PC-9 (cell line): ENCODE measurements around the gene RGR.

Source experiments
- CTCF ChIP-seq: fragments of 200-600 bp; sonication (generic); conservative IDR thresholded peaks from 2 replicates; pipeline ENCODE4 v1.6.1; 2017; ENCODE audit warnings: mixed run types, antibody characterized with exemption, mild to moderate bottlenecking, moderate library complexity
- EZH2 ChIP-seq: fragments of 200-600 bp; sonication (generic); IDR thresholded peaks from 2 replicates; pipeline ENCODE4 v1.8.0; 2017; ENCODE audit warnings: antibody characterized with exemption, low read depth

- TF ChIP-seq EZH2: no peak
- no peak for TF ChIP-seq CTCF
Measured at GRCh38 chr10:84254552-84255478, 10.0 kb downstream of the RGR start.
